Neuronal stem cell (in vitro differentiated cells): Measurements from ENCODE around the gene VSIR.

ENCODE experiments used
- DNase-seq: peaks from one replicate; pipeline ENCODE4 v3.0.0-alpha.2; 2013; ENCODE audit warnings: low spot score
- H2AFZ ChIP-seq: one replicate; pipeline ENCODE4 v1.6.1; 2013; ENCODE audit warnings: mild to moderate bottlenecking, low read length, inconsistent platforms
- H2AK5ac ChIP-seq: 2 replicates; pipeline ENCODE4 v1.6.1; 2013; ENCODE audit warnings: low read depth, mild to moderate bottlenecking, inconsistent platforms, low read length, moderate library complexity, mixed read lengths
- H2BK120ac ChIP-seq: 2 replicates; pipeline ENCODE4 v1.6.1; 2013; ENCODE audit warnings: low read depth, mild to moderate bottlenecking, inconsistent platforms, low read length, moderate library complexity, mixed read lengths
- H2BK12ac ChIP-seq: one replicate; pipeline ENCODE4 v1.6.1; 2013; ENCODE audit warnings: low read length, inconsistent platforms
- H2BK15ac ChIP-seq: 2 replicates; pipeline ENCODE4 v1.6.1; 2013; ENCODE audit warnings: mild to moderate bottlenecking, low read length, inconsistent platforms, mixed read lengths
- H2BK5ac ChIP-seq: one replicate; pipeline ENCODE4 v1.6.1; 2013; ENCODE audit warnings: inconsistent platforms, mild to moderate bottlenecking, low read length, moderate library complexity
- H3K14ac ChIP-seq: one replicate; pipeline ENCODE4 v1.6.1; 2013; ENCODE audit warnings: low read length, inconsistent platforms
- H3K18ac ChIP-seq: 2 replicates; pipeline ENCODE4 v1.6.1; 2013; ENCODE audit warnings: low read length, inconsistent platforms
- H3K23ac ChIP-seq: 2 replicates; pipeline ENCODE4 v1.6.1; 2013; ENCODE audit warnings: low read depth, mild to moderate bottlenecking, mixed read lengths, low read length, inconsistent platforms; ENCODE audit not compliant: poor library complexity
- H3K27ac ChIP-seq: replicated peaks from 3 replicates; pipeline ENCODE4 v1.5.1; 2013; ENCODE audit warnings: low read length, inconsistent platforms
- H3K27me3 ChIP-seq, 3 experiments: 2 replicates each; pipeline ENCODE4 v1.6.1; 2013; ENCODE audit warnings: low read length in 3 of 3, mild to moderate bottlenecking in 2 of 3, inconsistent platforms in 1 of 3, low read depth in 1 of 3, mixed read lengths in 1 of 3, moderate library complexity in 1 of 3; ENCODE audit not compliant: control insufficient read depth in 3 of 3, insufficient read depth in 3 of 3
- H3K36me3 ChIP-seq, 2 donors: replicated peaks in 1 of 2; 2 replicates each; pipeline ENCODE4 v1.6.1; 2013; ENCODE audit warnings: low read length in 2 of 2; ENCODE audit not compliant: control insufficient read depth in 2 of 2, insufficient read depth in 2 of 2
- H3K4ac ChIP-seq: 2 replicates; pipeline ENCODE4 v1.6.1; 2013; ENCODE audit warnings: inconsistent platforms, mild to moderate bottlenecking, low read length, moderate library complexity
- H3K4me1 ChIP-seq, 2 donors: 1 replicate in 1 of 2; 2 replicates in 1 of 2; pipeline ENCODE4 v1.6.1; 2013; ENCODE audit warnings: low read length in 2 of 2, low read depth in 1 of 2; ENCODE audit not compliant: control insufficient read depth in 2 of 2, insufficient read depth in 1 of 2
- H3K4me2 ChIP-seq: one replicate; pipeline ENCODE4 v1.6.1; 2013; ENCODE audit warnings: mild to moderate bottlenecking, low read length, inconsistent platforms; ENCODE audit not compliant: insufficient read depth, poor library complexity, severe bottlenecking
- H3K4me3 ChIP-seq, 2 donors: 2 replicates each; pipeline ENCODE4 v1.5.1; 2013; ENCODE audit warnings: low read length in 2 of 2, mild to moderate bottlenecking in 2 of 2, inconsistent platforms in 1 of 2, moderate library complexity in 1 of 2
- H3K79me1 ChIP-seq: one replicate; pipeline ENCODE4 v1.6.1; 2013; ENCODE audit warnings: low read depth, mild to moderate bottlenecking, inconsistent platforms, low read length, moderate library complexity
- H3K9ac ChIP-seq: one replicate; pipeline ENCODE4 v1.6.1; 2013; ENCODE audit warnings: mild to moderate bottlenecking, low read depth, low read length, inconsistent platforms; ENCODE audit not compliant: poor library complexity
- H3K9me3 ChIP-seq, 2 donors: replicated peaks in 1 of 2; 2 replicates each; pipeline versions ENCODE3 to v1.6.1; 2013; ENCODE audit warnings: low read length in 2 of 2, mild to moderate bottlenecking in 2 of 2, inconsistent platforms in 1 of 2, low read depth in 1 of 2, mixed read lengths in 1 of 2, moderate library complexity in 1 of 2; ENCODE audit not compliant: control insufficient read depth in 2 of 2, insufficient read depth in 1 of 2
- H4K8ac ChIP-seq: one replicate; pipeline ENCODE4 v1.6.1; 2013; ENCODE audit warnings: low read depth, mild to moderate bottlenecking, inconsistent platforms, low read length, moderate library complexity
- H4K91ac ChIP-seq: one replicate; pipeline ENCODE4 v1.6.1; 2013; ENCODE audit warnings: low read length, low read depth, mild to moderate bottlenecking, inconsistent platforms; ENCODE audit not compliant: poor library complexity
- WGBS, 2 donors: extraction: QIAGEN DNeasy Blood & Tissue Kit; methylation state at CpG; one replicate each; pipeline ENCODE4 v1.1.7; 2013; ENCODE audit warnings: missing lambda C conversion rate in 2 of 2, mixed read lengths in 1 of 2; ENCODE audit not compliant: insufficient read length in 2 of 2, insufficient replicate concordance in 1 of 2; ENCODE audit errors: extremely low coverage in 2 of 2; 5-methylcytosine and 5-hydroxymethylcytosine counted together

VSIR gene

GRCh38 chr10:71782221-71782916 is 9.0 kb upstream of the VSIR start:
- Histone ChIP-seq H3K9ac (no peak overlapping the region), H4K91ac (no peak overlapping the region), H4K8ac (no peak overlapping the region), H3K23ac (no peak overlapping the region), H3K14ac (peak overlapping the region; percentile 49), H3K18ac (peak overlapping the region; percentile 46), H3K79me1 (no peaks in the 10 kb centered on the region), H3K27me3 (peaks cover 0 to 37% (median 0%) of the 10 kb centered on the region in 3 experiments), H3K4ac (no peak overlapping the region), H3K4me3 (no peak overlapping the region), H2BK12ac (no peak overlapping the region), H3K4me2 (no peak overlapping the region), H2BK5ac (no peak overlapping the region), H3K36me3 (no peaks in the 10 kb centered on the region), H2BK120ac (no peak overlapping the region), H2BK15ac (peak overlapping the region; percentile 39), H2AFZ (no peak overlapping the region), H3K4me1 (no peaks in the 10 kb centered on the region), H3K9me3 (no peaks in the 10 kb centered on the region), H3K27ac (no peak overlapping the region), H2AK5ac (no peak overlapping the region)
- no CpG with 5 or more reads among the region's 6 CpGs for WGBS, 2 donors
- DNase-seq: no peak

GRCh38 chr10:71780719-71781118 is 7.4 kb upstream of the VSIR start:
- Histone ChIP-seq H2AK5ac (no peak overlapping the region), H3K4me3 (no peak overlapping the region), H2BK5ac (no peak overlapping the region), H3K14ac (no peak overlapping the region), H3K4ac (no peak overlapping the region), H3K4me2 (no peak overlapping the region), H2BK12ac (no peak overlapping the region), H2BK120ac (no peak overlapping the region), H3K23ac (no peak overlapping the region), H3K27me3 (peaks cover 0 to 41% (median 0%) of the 10 kb centered on the region in 3 experiments), H3K18ac (no peak overlapping the region), H4K8ac (no peak overlapping the region), H3K36me3 (no peaks in the 10 kb centered on the region), H3K9me3 (no peaks in the 10 kb centered on the region), H3K9ac (no peak overlapping the region), H4K91ac (no peak overlapping the region), H3K4me1 (no peaks in the 10 kb centered on the region), H2AFZ (no peak overlapping the region), H2BK15ac (no peak overlapping the region), H3K79me1 (no peaks in the 10 kb centered on the region), H3K27ac (no peak overlapping the region)
- no CpG with 5 or more reads among the region's 9 CpGs for WGBS, 2 donors
- DNase-seq: no peak

- Histone ChIP-seq H3K9ac (no peak overlapping the region), H3K27ac (no peak overlapping the region), H3K4me2 (no peak overlapping the region), H2BK15ac (no peak overlapping the region), H4K91ac (no peak overlapping the region), H3K14ac (no peak overlapping the region), H3K27me3 (peaks cover 0 to 47% (median 0%) of the 10 kb centered on the region in 3 experiments), H3K79me1 (no peaks in the 10 kb centered on the region), H2BK12ac (no peak overlapping the region), H3K23ac (no peak overlapping the region), H2BK5ac (no peak overlapping the region), H2AFZ (no peak overlapping the region), H3K9me3 (no peaks in the 10 kb centered on the region), H3K4me1 (no peaks in the 10 kb centered on the region), H2AK5ac (no peak overlapping the region), H3K18ac (no peak overlapping the region), H3K4me3 (no peak overlapping the region), H3K4ac (no peak overlapping the region), H2BK120ac (no peak overlapping the region), H3K36me3 (no peaks in the 10 kb centered on the region), H4K8ac (no peak overlapping the region)
- no CpG with 5 or more reads among the region's 7 CpGs for WGBS, 2 donors
- DNase-seq: no peak
These were observed 6.8 kb upstream of the VSIR start for GRCh38 chr10:71780156-71780555.

GRCh38 chr10:71779641-71780040 is 6.3 kb upstream of the VSIR start:
- no peak overlapping the region for H3K4ac ChIP-seq
- no peak overlapping the region for H2AK5ac ChIP-seq
- no peak overlapping the region for H3K9ac ChIP-seq
- H3K4me1 ChIP-seq: no peaks in the 10 kb centered on the region
- no peak overlapping the region for H3K23ac ChIP-seq
- H3K4me2 ChIP-seq: no peak overlapping the region
- no peak overlapping the region for H3K27ac ChIP-seq
- H4K8ac ChIP-seq: no peak overlapping the region
- H3K27me3 ChIP-seq: peaks cover 0 to 52% (median 0%) of the 10 kb centered on the region in 3 experiments
- H2BK5ac ChIP-seq: no peak overlapping the region
- no peaks in the 10 kb centered on the region for H3K36me3 ChIP-seq
- no peak overlapping the region for H3K18ac ChIP-seq
- no peak for DNase-seq
- H4K91ac ChIP-seq: no peak overlapping the region
- H3K14ac ChIP-seq: no peak overlapping the region
- H2BK15ac ChIP-seq: no peak overlapping the region
- no CpG with 5 or more reads among the region's 6 CpGs for WGBS, 2 donors
- no peak overlapping the region for H2BK12ac ChIP-seq
- no peaks in the 10 kb centered on the region for H3K79me1 ChIP-seq
- H3K9me3 ChIP-seq: no peaks in the 10 kb centered on the region
- H2BK120ac ChIP-seq: no peak overlapping the region
- H2AFZ ChIP-seq: no peak overlapping the region
- no peak overlapping the region for H3K4me3 ChIP-seq
